Peyer's patch (tissue), 4 donors: ENCODE results near the gene TBCD.

Source experiments
- POLR2A ChIP-seq, 2 donors: fragments of 450-650 bp; IDR thresholded peaks; one replicate each; pipeline ENCODE4 v1.5.1; 2017; ENCODE audit warnings: antibody characterized with exemption in 2 of 2, mild to moderate bottlenecking in 2 of 2, moderate library complexity in 2 of 2
- TF ChIP-seq, protein P1 (sequence below), 6 experiments: fragments of 450-650 bp in 4 of 6; fragments of 200-600 bp in 2 of 6; sonication (generic) in 1 of 6; IDR thresholded peaks; one replicate each; pipeline ENCODE4 v1.5.1; 2017 to 2019; ENCODE audit warnings: antibody characterized with exemption in 6 of 6, mild to moderate bottlenecking in 3 of 6, moderate library complexity in 1 of 6

- TF ChIP-seq, protein P1, sequence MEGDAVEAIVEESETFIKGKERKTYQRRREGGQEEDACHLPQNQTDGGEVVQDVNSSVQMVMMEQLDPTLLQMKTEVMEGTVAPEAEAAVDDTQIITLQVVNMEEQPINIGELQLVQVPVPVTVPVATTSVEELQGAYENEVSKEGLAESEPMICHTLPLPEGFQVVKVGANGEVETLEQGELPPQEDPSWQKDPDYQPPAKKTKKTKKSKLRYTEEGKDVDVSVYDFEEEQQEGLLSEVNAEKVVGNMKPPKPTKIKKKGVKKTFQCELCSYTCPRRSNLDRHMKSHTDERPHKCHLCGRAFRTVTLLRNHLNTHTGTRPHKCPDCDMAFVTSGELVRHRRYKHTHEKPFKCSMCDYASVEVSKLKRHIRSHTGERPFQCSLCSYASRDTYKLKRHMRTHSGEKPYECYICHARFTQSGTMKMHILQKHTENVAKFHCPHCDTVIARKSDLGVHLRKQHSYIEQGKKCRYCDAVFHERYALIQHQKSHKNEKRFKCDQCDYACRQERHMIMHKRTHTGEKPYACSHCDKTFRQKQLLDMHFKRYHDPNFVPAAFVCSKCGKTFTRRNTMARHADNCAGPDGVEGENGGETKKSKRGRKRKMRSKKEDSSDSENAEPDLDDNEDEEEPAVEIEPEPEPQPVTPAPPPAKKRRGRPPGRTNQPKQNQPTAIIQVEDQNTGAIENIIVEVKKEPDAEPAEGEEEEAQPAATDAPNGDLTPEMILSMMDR (IDR thresholded peaks at IDR 0.05): no peak
- no peak for TF ChIP-seq POLR2A (IDR thresholded peaks at IDR 0.05)
Measured at GRCh38 chr17:82895087-82895486, 143.2 kb downstream of the TBCD start.
